ENCODE results near the gene TMEM253.

Gene TMEM253

DNA sequence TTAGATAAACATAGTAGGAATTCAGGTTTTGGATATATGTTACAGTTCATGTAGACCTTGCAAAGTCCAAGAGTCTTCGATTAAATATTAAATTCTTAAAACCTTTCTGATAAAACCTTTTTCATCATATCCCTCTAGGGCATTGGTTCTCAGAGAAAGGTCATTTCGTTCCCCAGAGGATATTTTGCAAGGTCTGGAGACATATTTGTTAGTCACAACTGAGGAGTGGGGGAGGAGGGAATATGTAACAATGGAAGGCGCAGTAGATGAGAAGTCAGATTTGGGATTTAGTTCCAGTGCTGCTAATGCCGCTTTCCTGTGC, 5.3 kb downstream of the TMEM253 start:
- no peak for DNase-seq

DNA sequence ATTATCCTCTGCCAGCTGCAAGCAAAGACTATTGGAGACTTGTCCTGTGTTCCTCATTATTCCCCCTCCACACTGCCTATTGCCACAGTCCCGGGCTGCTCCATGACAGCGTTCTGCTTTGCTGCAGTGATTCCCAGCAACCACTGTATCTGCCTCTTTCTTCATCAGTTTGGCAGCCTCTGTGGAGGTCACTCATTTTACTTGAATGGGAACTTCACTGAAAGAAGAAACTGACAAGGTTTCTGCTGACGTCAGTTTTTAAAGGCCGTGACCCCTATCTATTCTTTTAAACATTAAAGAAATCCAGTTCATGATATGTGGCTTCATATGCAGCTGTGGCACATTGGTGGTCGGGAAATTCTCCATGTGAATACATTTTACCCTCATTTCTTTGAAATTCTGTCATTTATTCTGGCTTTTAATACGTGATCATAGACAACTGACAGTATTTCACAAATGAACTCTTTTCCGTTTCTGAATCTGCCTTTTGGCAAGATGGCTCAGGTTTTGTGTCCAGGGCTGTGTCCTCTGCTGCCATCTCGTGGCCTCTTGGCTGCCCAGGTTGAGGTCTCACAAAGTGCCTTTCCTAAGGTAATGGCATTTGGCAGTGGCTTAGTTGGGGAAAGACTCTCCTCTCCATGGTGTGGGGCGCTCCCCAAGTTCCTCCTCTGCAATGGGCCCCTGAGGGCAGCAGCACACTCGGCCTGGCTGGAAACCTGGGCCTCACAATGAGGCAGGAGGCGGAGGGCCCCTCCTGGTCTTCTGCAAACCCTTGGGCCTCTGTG, 5.8 kb downstream of the TMEM253 start:
- DNase-seq: peak; percentile 91

DNA sequence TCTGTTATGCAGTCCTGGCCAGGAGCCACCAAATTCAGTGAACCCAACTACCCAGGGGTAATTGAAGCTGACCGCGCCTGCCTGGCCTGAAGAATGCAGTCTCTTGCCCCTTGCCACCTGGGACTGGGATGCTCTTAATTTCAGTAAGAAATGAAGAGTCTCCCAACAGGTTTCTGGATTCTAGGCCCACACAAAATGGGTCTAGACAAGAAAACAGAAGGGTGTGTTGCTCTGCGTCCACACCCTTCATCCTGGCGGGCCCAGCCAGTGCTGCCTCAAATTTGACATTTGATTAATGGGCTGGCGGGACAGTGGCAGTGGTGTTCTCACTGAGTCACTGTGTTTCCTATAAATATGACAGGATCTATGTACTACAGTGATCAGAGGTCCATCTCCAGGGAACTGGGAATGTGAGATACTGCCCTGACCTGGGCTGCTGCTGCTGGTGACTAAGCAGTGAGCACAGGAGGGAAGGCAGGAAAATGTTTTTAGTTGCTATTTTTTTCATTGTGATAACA, 6.5 kb downstream of the TMEM253 start:
- no peak for DNase-seq

DNA sequence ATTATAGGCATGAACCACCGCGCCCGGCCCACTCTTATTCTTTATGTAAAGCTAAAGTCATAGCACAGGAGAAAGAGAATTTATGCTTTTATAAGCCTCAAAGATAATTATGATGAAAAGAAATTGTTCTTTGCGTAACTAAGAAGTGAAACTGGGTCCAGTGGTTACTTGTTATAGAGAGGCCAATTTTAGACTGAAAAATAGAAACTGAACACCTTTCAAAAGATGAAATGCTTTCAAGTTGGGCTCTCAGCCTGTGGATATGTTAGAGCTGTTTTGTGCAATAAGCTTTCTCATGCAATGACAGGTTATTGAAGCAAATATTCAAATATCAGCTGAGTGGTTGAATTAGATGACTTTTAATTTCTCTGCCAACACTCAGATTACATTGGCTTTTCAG, 7.9 kb downstream of the TMEM253 start:
- no peak for DNase-seq

DNA sequence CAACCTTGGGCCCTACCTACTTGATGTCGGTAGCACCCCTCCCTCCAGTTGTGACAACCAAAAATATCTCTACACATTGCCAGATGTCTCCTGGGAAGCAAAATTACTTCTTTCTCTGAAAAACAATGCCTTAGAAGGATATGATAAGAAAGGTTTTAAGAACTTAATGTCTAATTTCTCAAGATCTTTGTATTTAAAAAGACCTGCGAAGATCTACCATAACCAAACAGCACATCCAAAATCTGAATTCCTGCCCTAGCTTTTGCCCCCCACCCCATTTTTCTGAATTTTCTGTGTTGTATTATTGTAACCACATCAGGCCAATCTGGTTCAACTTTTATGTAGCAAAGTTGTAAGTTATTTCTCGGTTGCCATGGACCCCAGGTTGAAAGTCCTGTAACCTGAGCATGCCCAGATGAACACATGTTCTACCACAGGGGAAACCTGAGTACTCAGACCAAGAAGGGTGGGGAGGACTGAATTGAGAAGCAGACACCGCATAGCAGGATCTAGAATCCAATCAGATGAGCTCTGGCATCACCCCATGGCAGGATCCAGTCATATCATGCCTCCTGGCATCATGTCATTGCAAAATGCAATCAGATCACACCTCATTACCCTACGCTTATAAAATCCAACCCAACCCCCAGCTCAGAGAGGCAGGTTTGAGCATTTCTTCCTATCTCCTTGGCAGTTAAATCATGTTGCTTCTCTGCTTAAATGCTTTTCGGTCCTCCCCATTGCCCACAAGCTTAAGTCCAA, 8.7 kb downstream of the TMEM253 start:
- DNase-seq: no peak

DNA sequence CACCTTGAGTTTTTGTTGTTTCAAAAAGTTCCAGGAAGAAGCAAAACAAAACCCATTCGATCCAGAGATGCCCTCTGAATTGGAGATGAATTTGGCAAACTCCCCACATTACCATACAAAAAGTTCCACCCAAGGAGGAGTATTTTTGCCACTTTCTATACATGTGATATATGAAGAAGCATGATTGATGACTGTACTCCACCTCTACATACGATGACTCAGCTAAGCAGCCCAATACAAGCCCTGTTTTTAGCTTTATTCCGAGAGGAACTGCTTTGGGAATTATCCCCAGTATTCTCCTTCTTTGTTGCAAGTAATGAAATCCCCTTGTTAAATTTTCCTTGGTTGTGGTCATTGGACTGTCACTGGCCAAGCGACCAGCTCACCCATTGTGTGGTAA, 11.4 kb downstream of the TMEM253 start:
- DNase-seq: no peak

DNA sequence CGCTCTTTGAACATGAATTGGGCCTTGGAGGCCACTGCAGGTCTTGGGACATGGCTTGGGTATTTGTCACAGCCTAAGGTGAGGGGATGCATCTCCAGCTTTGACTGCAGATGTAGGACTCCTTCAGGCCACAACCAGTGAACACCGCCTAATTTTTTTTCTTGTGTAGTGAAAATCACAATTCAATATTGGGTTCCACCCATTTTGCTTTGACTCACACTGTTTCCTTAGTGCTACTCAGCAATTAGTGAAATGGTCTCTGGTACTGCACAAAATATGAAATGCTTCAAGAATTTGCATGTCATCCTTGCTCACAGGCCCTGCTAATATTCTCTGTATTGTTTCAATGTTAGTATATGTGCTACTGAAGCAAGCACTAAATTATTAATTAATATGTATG, 12.5 kb downstream of the TMEM253 start:
- no peak for DNase-seq

DNA sequence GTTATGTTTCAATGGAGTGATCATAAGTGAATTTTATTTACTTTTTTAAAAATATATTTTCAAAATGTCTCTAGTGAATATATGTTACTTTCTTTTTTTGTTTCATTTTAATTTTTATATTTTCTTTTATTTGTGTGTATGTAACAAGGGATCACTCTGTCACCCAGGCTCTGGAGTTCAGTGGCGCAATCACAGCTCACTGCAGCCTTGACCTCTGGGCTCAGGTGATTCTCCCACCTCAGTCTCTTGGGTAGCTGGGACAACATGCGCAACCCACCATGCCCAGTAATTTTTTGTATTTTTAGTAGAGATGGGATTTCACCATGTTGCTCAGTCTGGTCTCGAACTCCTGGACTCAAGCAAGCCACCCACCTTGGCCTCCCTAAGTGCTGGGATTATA, 18.1 kb downstream of the TMEM253 start:
- DNase-seq: no peak

DNA sequence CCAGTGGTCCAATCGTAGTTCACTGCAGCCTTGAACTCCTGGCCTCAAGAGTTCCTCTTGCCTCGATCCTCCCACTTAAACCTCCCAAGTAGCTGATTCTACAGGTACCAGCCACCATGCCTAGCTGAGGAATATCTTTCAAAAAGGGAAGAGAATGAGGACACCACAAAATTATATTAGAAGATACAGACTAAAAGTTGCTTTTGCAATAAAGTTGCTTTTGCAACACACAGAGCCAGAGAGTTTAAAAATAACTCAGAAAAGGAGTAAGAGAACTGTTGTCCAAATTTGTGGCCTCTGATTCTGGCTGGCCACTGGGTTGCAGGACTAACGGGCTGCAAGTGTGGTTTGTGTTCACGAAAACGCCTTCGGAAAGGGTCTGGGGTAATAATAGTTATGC, 19.8 kb downstream of the TMEM253 start:
- no peak for DNase-seq

DNA sequence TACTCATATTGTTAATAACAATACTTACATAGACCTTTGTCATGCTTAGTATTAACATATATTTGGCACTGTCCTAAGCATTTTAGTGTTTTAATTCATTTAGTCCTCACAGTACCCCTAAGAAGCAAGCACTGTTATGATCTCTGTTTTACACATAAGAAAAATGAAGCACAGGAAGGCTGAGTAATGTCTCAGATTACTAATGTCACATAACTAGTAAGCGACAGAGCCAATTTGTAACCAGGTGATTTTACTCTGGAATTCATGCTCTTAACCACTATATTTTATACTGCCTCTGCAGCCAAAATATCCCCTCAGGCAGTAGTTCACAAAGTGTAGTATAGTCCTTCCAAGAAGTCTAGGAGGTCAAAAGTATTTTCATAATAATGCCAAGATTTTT, 20.3 kb downstream of the TMEM253 start:
- no peak for DNase-seq

DNA sequence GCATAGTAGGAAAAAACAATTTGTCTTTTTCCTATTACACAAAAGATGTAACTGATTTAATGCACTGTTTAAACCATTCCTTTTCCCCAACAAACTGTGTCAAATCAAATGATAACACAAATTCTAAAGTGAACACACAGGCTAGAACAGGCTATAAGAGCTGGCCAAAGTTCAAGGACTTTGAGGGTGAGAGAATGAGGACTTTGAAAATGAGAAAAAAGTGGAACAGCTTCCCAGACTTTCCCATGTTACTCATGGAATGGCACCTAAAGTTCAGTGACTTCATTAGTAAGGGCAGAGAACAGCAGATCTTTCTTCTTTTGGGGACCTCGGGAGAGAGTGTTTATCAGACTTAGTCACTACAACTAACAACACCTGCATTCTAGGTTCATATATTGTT, 22.6 kb downstream of the TMEM253 start:
- DNase-seq: no peak

DNA sequence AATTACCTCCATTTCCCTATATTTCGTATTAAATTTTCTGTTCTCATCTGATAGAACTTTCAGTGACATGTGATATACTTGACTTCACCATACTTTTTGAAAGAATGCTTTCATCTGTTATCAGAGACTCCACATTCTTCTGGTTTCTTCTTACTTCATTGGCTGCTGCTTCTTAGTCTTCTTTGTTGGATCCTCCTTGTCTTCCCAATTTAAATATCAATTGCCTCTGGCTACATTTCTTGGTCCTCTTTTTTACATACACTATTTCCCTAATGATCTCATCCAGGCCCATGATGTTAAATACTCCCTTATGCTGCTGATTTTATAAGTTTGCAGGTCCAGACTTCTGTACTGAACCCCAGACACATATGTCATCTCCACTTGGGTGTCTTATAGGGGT, 33.0 kb downstream of the TMEM253 start:
- no peak for DNase-seq

DNA sequence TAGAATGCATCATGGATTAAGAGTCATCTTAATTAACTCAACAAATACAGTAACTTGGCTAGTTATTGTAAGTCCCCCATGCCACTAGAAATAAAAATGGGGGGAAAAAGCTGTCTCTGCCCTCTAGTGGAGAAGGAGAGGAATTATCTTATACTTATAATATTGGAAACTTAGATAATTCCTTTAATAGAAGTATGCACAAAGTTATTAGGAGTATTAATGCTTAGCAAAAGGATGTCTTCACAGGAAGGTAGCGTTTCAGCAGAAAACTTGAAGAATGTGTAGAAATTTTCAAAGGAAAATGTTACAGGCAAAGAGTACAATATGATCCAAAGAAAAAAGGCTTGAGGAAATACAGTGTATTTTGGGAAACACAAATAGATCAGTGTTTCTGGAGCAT, 35.2 kb downstream of the TMEM253 start:
- DNase-seq: no peak

DNA sequence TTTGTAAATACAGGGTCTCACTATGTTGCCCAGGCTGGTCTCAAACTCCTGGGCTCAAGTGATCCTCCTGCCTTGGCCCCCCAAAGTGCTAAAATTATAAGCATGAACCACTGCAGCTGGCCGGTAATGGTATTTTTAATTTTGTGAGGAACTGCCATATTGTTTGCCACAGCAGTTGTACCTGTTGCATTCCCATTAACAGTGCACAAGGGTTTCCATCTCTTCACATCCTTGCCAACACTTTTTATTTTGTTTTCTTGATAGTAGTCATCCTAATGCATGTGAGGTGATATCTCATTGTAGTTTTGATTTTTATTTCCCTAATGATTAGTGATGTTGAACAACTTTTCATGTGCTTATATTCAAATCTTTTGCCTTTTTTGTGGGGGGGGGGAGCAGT, 41.5 kb downstream of the TMEM253 start:
- no peak for DNase-seq

DNA sequence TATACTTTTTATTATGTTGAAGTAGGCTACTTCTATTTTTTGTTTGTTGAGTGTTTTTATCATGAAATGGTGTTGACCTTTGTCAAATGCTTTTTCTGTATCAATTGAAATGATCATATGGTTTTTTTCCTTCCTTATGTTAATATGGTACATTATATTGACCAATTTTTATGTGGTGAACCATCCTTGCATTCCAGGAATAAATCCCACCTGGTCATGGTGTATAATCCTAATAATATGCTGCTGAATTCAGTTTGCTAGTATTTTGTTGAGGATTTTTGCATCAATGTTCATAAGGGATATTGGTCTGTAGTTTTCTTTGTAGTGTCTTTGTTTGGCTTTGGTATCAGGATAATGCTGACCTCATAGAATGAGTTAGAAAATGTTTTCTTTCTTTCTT, 44.6 kb downstream of the TMEM253 start:
- DNase-seq: no peak

DNA sequence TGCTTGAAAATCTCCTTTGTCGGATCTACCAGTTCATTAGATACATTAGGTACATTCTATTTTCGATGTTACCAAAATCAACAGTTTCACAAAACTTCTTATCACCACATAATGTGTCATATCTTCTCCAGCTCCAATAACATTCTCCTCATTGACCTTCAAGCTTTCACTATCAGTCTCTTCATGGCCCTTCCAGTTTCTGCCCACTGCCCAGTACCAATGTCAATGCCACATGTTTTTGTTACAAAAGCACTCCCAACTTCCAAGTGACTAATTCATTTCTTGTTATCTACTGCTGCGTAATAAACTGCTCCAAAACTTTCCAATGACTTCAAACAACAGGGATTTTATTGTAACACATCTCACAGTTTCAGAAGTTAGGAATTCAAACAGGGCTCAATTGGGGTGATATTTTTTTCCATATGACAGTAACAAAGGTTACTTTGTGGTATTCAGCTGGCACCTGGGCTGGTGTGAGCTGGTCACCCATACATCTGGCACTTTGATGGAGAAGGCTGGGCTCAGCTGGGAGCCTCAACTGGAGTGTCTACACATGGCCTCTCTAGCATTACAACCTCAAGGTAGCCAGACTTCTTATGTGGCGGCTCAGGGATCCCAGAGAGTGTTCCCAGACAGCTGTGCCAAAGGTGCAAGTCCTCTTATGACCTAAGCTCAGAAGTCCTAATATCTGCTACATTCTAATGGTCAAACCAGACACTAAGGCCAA, 48.9 kb downstream of the TMEM253 start:
- no peak for DNase-seq

Measured in islet precursor cell (in vitro differentiated cells).